Fibroblast of the conjunctiva (primary cell): Measurements from ENCODE around the gene RAB1B.

Source experiments
- DNase-seq: peaks from one replicate; pipeline ENCODE4 v3.0.0-alpha.2; 2010; ENCODE audit warnings: low read depth

Gene RAB1B

DNA sequence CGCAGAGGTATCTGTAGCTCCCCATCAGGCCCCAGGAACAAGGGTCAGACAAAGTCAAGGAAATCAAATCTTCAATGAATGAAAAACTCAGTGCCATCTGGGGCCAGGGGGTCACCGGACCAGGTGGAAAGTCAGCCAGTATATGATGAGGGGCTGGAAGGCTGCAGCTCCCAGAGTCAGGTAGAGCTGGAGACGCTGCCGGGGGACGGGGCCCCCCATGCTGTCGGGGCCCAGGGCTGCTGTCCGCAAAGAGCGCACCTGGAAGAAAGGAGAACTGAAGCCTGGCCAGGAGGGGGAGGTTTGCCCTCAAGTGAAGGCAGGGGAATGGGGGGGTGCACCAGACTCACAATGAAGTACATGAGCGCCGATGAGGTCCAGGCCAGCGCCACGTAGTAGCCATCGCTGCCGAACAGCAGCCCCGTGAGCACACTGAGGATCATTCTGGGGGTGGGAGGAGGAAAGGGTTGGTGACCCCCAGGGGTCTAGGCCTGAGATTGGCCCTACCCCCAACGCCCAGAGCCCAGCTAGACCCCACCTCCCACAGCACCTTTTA, 16.2 kb downstream of the RAB1B start:
- no peak for DNase-seq

GRCh38 chr11:66285250-66285947, 17.0 kb downstream of the RAB1B start:
- DNase-seq, result no peak

DNA sequence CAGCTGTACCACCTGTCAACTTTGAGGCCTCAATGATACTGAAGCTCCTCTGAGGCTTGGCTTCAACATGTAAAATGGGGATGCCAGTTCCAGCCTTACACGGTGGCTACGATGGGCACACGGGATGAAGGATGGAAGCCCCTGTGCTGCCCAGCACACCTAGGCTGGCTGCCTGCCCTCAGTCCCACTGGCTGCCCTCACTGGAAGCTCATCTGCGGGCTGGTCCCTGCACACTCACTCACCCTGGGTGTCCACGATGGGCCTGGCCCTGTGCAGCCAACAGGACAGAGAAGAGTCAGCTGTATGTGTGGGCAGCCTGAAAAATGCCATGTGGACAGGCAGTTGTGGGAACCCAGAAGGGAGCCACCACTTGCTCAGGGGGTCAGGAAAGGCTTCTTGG, 18.3 kb downstream of the RAB1B start:
- no peak for DNase-seq

DNA sequence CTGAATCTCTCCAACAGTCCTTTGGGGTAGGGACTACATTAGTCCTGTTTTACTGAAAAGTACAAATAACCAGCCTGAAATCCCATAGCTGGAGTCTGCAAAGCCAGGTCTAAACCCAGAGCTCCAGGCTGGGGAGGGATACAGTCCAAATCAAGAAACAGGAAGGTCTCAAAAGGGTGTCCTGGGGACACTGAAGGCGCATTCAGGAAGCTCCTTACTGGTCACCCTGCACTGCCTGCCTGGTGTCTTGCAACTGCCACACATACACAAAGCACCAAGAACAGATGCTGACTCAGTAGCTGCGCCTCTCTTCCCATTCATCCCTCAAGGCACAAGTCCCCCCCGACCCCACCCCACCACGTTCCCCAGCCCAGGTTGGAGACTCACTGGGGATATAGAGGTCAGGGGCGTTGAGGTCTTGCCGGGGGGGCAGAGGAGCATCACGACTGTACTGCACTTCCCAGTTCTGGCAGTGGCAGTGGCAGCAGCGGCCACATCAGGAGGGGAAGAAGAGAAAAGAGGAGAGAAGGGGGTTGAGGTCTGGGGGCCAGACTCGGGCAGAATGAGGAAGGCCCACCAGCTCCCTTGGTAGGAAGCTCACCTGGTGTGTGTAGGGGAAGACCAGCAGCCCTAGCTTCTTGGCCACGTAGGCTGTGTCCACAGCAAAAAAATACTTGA, 18.9 kb downstream of the RAB1B start:
- no peak for DNase-seq

DNA sequence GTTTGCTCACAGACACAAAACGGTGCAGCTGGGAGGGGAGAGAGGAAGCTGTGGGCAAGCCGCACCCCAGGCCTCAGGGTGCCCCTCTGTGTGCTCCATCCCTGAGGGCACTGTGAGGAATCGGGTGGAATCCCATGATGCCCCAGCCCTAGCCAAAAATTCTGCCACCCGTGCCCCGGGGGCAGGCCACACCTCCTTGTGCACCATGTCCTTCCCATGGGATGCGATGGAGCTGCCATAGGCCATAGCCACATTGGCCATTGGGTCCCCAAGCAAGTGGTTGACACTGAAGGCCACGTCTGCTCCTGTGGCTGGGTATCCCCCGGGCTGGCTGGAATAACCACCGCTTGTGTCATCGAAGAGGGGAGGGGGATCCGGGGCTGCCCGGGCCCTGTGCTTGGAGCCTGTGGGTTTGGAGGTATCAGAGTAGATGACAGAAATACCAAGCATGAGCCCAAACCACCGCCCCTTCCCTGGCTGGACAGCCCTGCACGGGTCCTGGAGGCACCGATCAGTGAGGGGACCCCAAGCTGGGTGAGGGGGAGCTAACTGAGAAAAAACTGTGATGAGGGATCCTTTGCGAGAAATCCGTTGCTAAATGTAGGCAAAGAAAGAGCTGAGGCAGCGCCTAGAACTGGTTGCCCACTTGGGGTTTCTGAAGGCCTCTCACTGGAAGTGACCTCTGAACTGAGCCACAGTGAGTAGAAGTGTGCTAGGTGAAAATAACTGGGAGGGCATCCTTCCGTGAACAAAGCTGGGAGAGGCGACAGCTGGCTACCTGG, 19.6 kb downstream of the RAB1B start:
- DNase-seq, result no peak

DNA sequence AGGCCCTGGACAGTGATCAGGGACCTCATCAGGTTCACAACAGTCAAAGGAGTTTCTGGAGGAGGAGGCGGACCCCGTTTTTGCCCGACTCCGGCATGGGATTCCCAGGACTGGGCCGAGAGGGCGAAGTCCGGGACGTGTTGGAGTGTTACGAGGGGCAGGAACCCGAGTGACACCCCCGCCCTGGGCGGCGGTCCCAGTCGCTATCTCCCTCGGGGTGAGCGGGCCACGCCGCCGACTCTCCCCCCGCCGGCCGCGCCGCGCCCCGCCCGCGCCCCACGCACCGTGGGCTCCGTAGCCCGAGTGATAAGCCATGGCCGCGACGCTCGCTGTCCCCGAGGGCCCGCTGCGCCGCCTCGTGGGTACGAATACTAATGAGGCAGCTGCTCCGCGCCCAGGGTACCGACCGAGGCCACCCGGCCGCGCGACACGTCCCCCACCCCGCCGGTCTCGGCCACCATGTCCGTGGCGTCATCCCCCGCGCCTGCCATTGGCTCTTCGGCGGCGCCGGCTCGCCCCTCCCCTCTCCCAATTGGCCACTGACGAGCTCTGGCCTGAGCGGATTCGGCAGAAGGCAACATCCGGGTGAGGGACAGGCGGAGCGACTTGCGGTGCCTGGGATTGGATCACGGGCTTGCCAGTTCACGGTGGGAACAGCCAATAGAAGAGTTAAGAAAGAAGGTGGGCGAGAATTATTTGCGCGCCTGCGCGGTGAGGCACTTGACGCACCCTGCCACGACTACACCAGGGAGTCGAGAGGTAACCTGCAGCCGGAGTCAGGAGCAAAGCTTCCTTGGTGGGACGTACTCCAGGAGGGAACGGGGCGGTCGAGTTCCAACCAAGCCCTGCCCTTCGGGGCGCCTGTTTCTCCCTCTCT, 20.5 kb downstream of the RAB1B start, which contains the start of gene YIF1A:
Gene YIF1A (minus strand): TSS at position 473 of the 877 bp plus-strand sequence. CDS start 158 bp downstream, at position 315.
- DNase-seq, result peak; percentile 99

GRCh38 chr11:66289548-66290329, 21.3 kb downstream of the RAB1B start:
- DNase-seq, result no peak

GRCh38 chr11:66290330-66290621, 21.8 kb downstream of the RAB1B start:
- no peak for DNase-seq

DNA sequence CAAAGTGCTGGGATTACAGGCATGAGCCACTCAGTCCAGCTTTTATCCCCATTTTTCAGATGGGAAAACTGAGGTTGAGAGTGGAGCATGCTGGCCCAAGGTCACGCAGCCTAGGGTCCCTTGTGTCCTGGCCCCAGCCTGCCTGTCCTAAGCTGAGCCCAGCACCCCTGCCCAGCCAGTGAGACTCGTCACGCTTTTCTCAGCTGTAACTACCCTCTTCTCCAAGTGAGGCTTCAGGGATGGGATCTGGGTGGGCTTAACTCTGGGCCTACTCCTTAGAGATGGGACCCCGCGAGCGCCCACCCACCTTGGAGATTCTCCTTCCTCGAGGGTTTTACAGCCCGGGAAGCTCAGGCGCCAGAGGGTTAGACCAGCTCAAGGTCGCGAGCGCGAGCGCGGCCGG, 22.9 kb downstream of the RAB1B start:
- no peak for DNase-seq

DNA sequence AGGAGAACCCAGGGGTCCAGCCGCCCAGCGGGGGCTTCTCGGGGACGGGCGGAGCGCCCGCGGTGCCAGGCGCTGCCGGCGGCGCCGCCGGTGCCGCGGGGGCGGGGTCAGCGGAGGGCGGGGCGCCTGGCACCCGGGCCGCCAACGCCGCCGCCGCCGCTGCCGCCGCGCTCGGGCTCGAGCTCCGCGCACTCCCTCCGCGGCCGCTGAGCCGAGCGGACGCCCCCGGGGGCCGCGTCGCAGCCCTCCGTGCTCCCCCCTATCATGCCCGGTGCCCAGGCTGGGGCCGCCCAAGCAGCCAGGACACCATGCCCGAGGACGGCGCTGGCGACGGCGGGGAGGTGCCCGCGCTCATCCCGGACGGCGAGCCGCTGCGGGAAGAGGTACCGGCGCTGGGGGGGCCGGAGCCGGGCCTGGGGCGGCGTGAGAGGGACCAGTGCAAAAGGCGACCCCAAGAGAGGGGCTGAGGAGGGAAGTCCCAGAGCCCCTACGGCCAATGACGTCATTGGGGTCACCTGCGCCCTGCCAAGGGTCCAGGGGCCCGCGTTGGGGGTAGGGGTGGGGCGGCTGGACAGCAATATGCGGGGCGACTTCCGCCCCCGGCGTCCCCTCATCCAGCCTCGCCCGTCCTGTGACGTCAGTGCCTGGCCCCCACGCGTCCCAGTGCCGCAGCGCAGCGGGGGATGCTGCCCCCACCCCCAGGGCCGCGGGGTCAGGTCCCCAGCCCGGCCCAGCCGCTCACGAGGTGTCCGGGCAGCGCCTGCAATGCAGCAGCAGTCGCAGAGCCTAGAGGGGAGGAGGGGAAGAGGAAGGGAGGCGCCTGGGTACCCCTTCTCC, 23.5 kb downstream of the RAB1B start, which contains the start of gene TMEM151A:
Gene TMEM151A (plus strand): TSS at position 189 of the 837 bp plus-strand sequence. CDS start 120 bp downstream, at position 309.
- DNase-seq, result no peak

DNA sequence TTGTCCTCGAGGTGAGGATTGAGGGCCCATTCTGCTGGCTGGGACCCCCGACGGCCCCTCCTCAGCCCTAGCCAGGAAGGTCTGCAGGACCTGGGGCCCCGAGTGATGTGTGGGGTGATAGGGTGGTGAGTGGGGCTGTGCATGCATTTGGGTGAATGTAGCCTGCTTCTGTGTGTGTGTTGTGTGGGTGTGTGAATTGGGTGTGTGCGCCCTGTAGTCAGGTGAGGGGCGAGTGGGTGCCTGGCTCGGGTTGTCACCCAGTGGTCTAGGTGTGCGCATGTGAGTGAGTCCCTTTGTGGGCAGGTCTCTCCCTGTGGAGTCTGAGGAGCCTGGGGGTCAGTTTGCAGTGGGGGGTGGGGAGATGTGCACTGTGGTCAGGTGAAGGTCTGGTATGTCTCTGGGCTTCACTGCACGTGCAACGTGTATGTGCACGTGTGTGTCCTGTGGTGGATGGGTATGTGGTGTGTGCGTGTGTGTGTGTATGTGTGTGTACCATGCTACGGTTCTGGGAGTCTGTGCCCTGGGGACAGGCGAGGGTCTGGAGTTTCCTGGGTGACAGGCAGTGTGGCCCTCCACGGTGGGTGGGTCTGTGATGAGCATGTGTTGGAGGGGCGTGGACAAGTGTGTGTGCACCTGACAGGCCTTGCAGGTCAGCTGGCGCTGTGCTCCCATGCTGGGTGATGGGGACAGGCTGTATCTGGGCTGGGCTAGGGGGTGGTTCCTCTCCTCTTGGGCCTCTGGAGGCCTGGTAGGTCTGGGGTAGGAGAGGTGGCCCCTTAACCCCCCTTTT, 24.3 kb downstream of the RAB1B start:
- DNase-seq, result no peak

GRCh38 chr11:66293352-66293751, 24.9 kb downstream of the RAB1B start:
- DNase-seq, result no peak

DNA sequence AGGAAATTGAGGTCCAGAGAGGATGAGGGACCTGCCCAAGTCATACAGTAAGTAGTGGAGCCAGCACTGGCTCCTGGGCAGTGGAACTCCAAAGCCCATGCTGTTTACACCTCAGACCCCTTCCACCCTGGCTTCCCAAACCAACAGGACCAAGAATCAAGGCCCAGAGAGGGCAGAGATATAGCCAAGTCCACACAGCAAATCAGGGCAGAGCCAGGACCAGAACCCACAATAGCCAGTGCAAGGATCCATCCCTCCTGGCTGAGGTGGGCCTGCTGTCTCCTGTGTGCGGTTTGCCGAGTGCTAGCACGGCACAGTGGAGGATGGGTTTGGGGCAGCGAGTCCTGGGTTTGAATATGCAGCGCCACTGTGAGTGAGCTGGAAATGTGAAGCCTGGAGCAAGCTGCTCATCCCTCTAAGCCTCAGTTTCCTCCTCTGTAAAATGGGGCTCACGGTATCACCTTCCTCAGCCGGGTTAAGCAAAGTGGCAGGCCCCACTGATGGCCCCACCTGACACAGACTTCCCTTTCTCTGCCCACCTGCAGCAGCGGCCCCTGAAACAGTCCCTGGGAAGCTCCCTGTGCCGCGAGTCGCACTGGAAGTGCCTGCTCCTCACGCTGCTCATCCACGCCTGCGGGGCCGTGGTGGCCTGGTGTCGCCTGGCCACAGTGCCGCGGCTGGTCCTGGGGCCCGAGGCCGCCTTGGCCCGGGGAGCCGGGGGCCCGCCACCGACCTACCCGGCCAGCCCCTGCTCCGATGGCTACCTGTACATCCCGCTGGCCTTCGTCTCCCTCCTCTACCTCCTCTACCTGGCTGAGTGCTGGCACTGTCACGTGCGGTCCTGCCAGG, 25.6 kb downstream of the RAB1B start:
- no peak for DNase-seq

- no peak for DNase-seq
Measured at GRCh38 chr11:66294626-66295620, 26.5 kb downstream of the RAB1B start.

DNA sequence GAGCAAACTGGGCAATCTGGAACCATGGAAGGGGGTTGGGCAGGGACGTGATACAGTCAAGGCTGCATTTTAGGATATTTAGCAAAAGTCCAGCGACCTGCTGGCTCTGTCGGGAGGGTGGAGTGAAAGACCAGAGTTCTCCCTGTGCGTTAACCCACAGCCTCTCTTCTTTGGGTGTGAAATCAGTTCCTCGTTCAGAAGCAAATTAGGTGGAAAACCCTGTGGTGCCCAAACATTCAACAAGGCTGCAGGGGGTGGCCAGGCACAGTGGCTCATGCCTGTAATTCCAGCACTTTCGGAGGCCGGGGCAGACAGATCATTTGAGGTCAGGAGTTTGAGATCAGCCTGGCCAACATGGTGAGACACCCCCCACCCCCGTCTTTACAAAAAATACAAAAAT, 29.2 kb downstream of the RAB1B start:
- no peak for DNase-seq

- no peak for DNase-seq
Measured at GRCh38 chr11:66299186-66299585, 30.7 kb downstream of the RAB1B start.

DNA sequence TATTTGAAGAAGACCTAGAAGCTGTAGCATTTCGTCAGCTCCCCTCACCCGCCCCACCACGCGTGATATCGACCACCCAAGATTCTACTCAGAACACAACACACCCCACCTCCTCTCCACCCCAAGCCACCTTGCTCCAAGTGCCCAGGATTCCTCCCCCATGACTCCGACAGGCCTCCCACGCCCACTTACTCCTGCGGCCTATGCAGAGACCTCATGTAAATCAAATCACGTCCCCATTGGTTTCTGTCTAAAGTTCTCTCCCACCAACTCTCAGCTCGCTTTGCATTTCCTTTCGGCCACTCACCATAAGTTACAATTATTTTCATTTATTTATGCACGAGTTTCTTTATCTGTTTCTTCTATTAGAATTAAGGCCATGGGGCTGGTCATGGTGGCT, 34.2 kb downstream of the RAB1B start:
- DNase-seq, result no peak
